ENCODE results near the gene IL1RAPL2. TPM values are rescaled to one million over a fixed set of nuclear protein-coding genes. Genes with fewer than 3 reads are reported as not detected.

Gene IL1RAPL2
- total and polyA plus RNA-seq, 10 of the 15 experiments (the other 5 are each of a cell fraction or from before 2014, with no cell fraction given), result 0.19 TPM; not detected in 9

GRCh38 chrX:104864296-104864695 lies 298.3 kb downstream of the IL1RAPL2 start:
- no peaks in the 10 kb centered on the region for H3K9me3 ChIP-seq (replicated peaks; ENCODE audit: control insufficient read depth, insufficient read depth, low read length)
- in situ Hi-C loops (cut with MboI) (no loop called here), intact Hi-C loops (cut with micrococcal nuclease; ENCODE audit: unreplicated experiment) (no loop called here)
- WGBS (ENCODE audit: insufficient coverage, insufficient replicate concordance, low lambda C conversion rate, missing lambda C conversion rate), result 31% methylated on average over 4 of the region's 4 CpGs
- H3K4me1 ChIP-seq (ENCODE audit: control insufficient read depth, insufficient read depth, low read length), result no peaks in the 10 kb centered on the region
- ChIA-PET CTCF (no interaction called here), POLR2A (no interaction called here), RAD21 (ENCODE audit: unreplicated experiment) (no interaction called here), SMC1A (ENCODE audit: uncharacterized antibody, unreplicated experiment) (no interaction called here)
- BruUV-seq (replicated peaks), result no TSS peak
- no peak for ATAC-seq
- H2AFZ ChIP-seq (ENCODE audit: control insufficient read depth, low read depth, low read length), result no peak overlapping the region
- H3K4me3 ChIP-seq, result no peak overlapping the region
- H3K27ac ChIP-seq (ENCODE audit: control insufficient read depth, insufficient read depth), result no peak overlapping the region
- no peaks in the 10 kb centered on the region for H4K20me1 ChIP-seq (ENCODE audit: control insufficient read depth, insufficient read depth)
- H3K4me2 ChIP-seq (ENCODE audit: control insufficient read depth, insufficient read depth), result no peak overlapping the region
- H3K79me2 ChIP-seq (ENCODE audit: control insufficient read depth, insufficient read depth, low read length), result no peaks in the 10 kb centered on the region
- TF ChIP-seq TAF1 (IDR thresholded peaks at IDR 0.05; ENCODE audit: borderline replicate concordance, low read depth, low read length) (no peak), SMARCA5 (IDR thresholded peaks at IDR 0.05) (no peak), BMI1 (IDR thresholded peaks at IDR 0.05; ENCODE audit: borderline replicate concordance) (no peak), SP1 (IDR thresholded peaks at IDR 0.05; ENCODE audit: low read depth, low read length) (no peak), MLLT1 (IDR thresholded peaks at IDR 0.05) (no peak), KLF5 (IDR thresholded peaks at IDR 0.05; ENCODE audit: partially characterized antibody) (no peak), PRDM15 (CRISPR knock-in tag; IDR thresholded peaks at IDR 0.05) (no peak), RUNX3 (IDR thresholded peaks at IDR 0.05; ENCODE audit: low read length) (no peak), NFXL1 (IDR thresholded peaks at IDR 0.05; ENCODE audit: borderline replicate concordance) (no peak), JUND (IDR thresholded peaks at IDR 0.05; ENCODE audit: low read depth, low read length) (no peak), CBX5 (IDR thresholded peaks at IDR 0.05; ENCODE audit: low read depth) (no peak), SRF (IDR thresholded peaks at IDR 0.05; ENCODE audit: low read depth in 2 of 2, low read length in 2 of 2) (no peak), ZNF207 (IDR thresholded peaks at IDR 0.05; ENCODE audit: borderline replicate concordance) (no peak)
- no peaks in the 10 kb centered on the region for H3K27me3 ChIP-seq (replicated peaks in 1 of 2; ENCODE audit: control insufficient read depth in 2 of 2, insufficient read depth in 2 of 2, low read length in 1 of 2)
- DNase-seq (ENCODE audit: low read depth, low spot score), result no peak
- no peak overlapping the region for H3K9ac ChIP-seq (ENCODE audit: control insufficient read depth, insufficient read depth, low read length)
- no peaks in the 10 kb centered on the region for H3K36me3 ChIP-seq (ENCODE audit: control insufficient read depth in 2 of 2, insufficient read depth in 2 of 2, low read length in 1 of 2)
- FAIRE-seq, result no peak
